HG03521 (cell line): Measurements from ENCODE around the gene CLDN22.
"Not testable (repeated sequence)": the region's sequence is repeated elsewhere in the genome, so short reads cannot be mapped to it uniquely, and the experiment has no call there.

Experiments
- ATAC-seq: cut with Tn5 transposase; IDR thresholded peaks from one replicate; pipeline ENCODE4 v1.9.1; 2021; ENCODE audit warnings: mild to moderate bottlenecking, moderate library complexity; ENCODE audit not compliant: unreplicated experiment

The CLDN22 gene

GRCh38 chr4:183347566-183347965 is 27.5 kb upstream of the CLDN22 start:
- no peak for ATAC-seq

GRCh38 chr4:183347146-183347545 is 27.1 kb upstream of the CLDN22 start:
- no peak for ATAC-seq

GRCh38 chr4:183345261-183345660 is 25.2 kb upstream of the CLDN22 start:
- ATAC-seq = no peak

- ATAC-seq = no peak
These were observed 24.6 kb upstream of the CLDN22 start for GRCh38 chr4:183344523-183345255.

- no peak for ATAC-seq
These were observed 23.7 kb upstream of the CLDN22 start for GRCh38 chr4:183343730-183344129.

- no peak for ATAC-seq
These were observed 22.8 kb upstream of the CLDN22 start for GRCh38 chr4:183342541-183343533.

- no peak for ATAC-seq
These were observed 17.8 kb upstream of the CLDN22 start for GRCh38 chr4:183337833-183338232.

- ATAC-seq = no peak
These were observed 17.3 kb upstream of the CLDN22 start for GRCh38 chr4:183337349-183337748.

GRCh38 chr4:183335369-183335940 is 15.4 kb upstream of the CLDN22 start:
- no peak for ATAC-seq

- ATAC-seq = no peak
These were observed 13.9 kb upstream of the CLDN22 start for GRCh38 chr4:183333983-183334382.

GRCh38 chr4:183333202-183333601 is 13.1 kb upstream of the CLDN22 start:
- ATAC-seq = no peak

GRCh38 chr4:183332447-183332846 is 12.4 kb upstream of the CLDN22 start:
- ATAC-seq = no peak

GRCh38 chr4:183330841-183331240 is 10.8 kb upstream of the CLDN22 start:
- ATAC-seq = no peak

GRCh38 chr4:183329954-183330742 is 10.1 kb upstream of the CLDN22 start:
- no peak for ATAC-seq

- no peak for ATAC-seq
These were observed 9.2 kb upstream of the CLDN22 start for GRCh38 chr4:183329244-183329643.

GRCh38 chr4:183328832-183329231 is 8.8 kb upstream of the CLDN22 start:
- no peak for ATAC-seq

GRCh38 chr4:183327827-183328226 is 7.8 kb upstream of the CLDN22 start:
- no peak for ATAC-seq

- no peak for ATAC-seq
These were observed 6.8 kb upstream of the CLDN22 start for GRCh38 chr4:183326853-183327252.

- not testable (repeated sequence) for ATAC-seq
These were observed 6.3 kb upstream of the CLDN22 start for GRCh38 chr4:183326387-183326786.

GRCh38 chr4:183324619-183325018 is 4.5 kb upstream of the CLDN22 start:
- ATAC-seq = no peak

- not testable (repeated sequence) for ATAC-seq
These were observed 4.0 kb upstream of the CLDN22 start for GRCh38 chr4:183324056-183324455.
